ENCODE measurements around the gene MDFIC2. TPM values are rescaled to one million over a fixed set of nuclear protein-coding genes. Genes with fewer than 3 reads are reported as not detected.
"Not testable (repeated sequence)": the region's sequence is repeated elsewhere in the genome, so short reads cannot be mapped to it uniquely, and the experiment has no call there.

MDFIC2 gene
- not detected in 2 replicates for total RNA-seq (2014; rRNA removed; shearing (Covaris generic))
- not detected in 2 replicates for polyA plus RNA-seq (2015; cell fraction: cytosol; rRNA removed)
- not detected in 2 replicates for polyA plus RNA-seq (2015; cell fraction: nucleus; rRNA removed)

- DNase-seq (ENCODE audit: low read depth), result no peak
Measured at GRCh38 chr3:70312336-70312735, at the start of gene MDFIC2. TSS of gene MDFIC2 (minus strand) at chr3:70312638. CDS start at chr3:70311973, 665 bp downstream.

GRCh38 chr3:70360979-70361760 is 48.7 kb upstream of the MDFIC2 start:
- peak; percentile 48 for DNase-seq (ENCODE audit: low read depth)

- no peak for DNase-seq (ENCODE audit: low read depth)
Measured at GRCh38 chr3:70359711-70360110, 47.3 kb upstream of the MDFIC2 start.

GRCh38 chr3:70358978-70359580 is 46.6 kb upstream of the MDFIC2 start:
- DNase-seq (ENCODE audit: low read depth), result peak; percentile 23

- no peak for DNase-seq (ENCODE audit: low read depth)
Measured at GRCh38 chr3:70352215-70352614, 39.8 kb upstream of the MDFIC2 start.

GRCh38 chr3:70342149-70342548 is 29.7 kb upstream of the MDFIC2 start:
- DNase-seq (ENCODE audit: low read depth), result no peak

GRCh38 chr3:70336885-70337284 is 24.4 kb upstream of the MDFIC2 start:
- DNase-seq (ENCODE audit: low read depth), result not testable (repeated sequence)

- no peak for DNase-seq (ENCODE audit: low read depth)
Measured at GRCh38 chr3:70333080-70333479, 20.6 kb upstream of the MDFIC2 start.

GRCh38 chr3:70315021-70315420 is 2.6 kb upstream of the MDFIC2 start:
- no peak for DNase-seq (ENCODE audit: low read depth)

GRCh38 chr3:70310809-70311208 is 1.6 kb downstream of the MDFIC2 start:
- DNase-seq (ENCODE audit: low read depth), result no peak

- DNase-seq (ENCODE audit: low read depth), result no peak
Measured at GRCh38 chr3:70309591-70309990, 2.8 kb downstream of the MDFIC2 start.

GRCh38 chr3:70308760-70309159 is 3.7 kb downstream of the MDFIC2 start:
- DNase-seq (ENCODE audit: low read depth), result no peak

GRCh38 chr3:70306736-70307135 is 5.7 kb downstream of the MDFIC2 start:
- DNase-seq (ENCODE audit: low read depth), result no peak

GRCh38 chr3:70298385-70298784 is 14.1 kb downstream of the MDFIC2 start:
- DNase-seq (ENCODE audit: low read depth), result peak; percentile 13

GRCh38 chr3:70291097-70291482 is 21.3 kb downstream of the MDFIC2 start:
- DNase-seq (ENCODE audit: low read depth), result no peak

GRCh38 chr3:70290431-70291096 is 21.9 kb downstream of the MDFIC2 start:
- DNase-seq (ENCODE audit: low read depth), result not testable (repeated sequence)

- DNase-seq (ENCODE audit: low read depth), result peak; percentile 81
Measured at GRCh38 chr3:70281663-70282062, 30.8 kb downstream of the MDFIC2 start.

GRCh38 chr3:70277304-70277703 is 35.1 kb downstream of the MDFIC2 start:
- DNase-seq (ENCODE audit: low read depth), result no peak

GRCh38 chr3:70276901-70277300 is 35.5 kb downstream of the MDFIC2 start:
- no peak for DNase-seq (ENCODE audit: low read depth)

- DNase-seq (ENCODE audit: low read depth), result no peak
Measured at GRCh38 chr3:70273492-70273891, 38.9 kb downstream of the MDFIC2 start.

- DNase-seq (ENCODE audit: low read depth), result no peak
Measured at GRCh38 chr3:70272798-70273197, 39.6 kb downstream of the MDFIC2 start.

GRCh38 chr3:70264122-70264780 is 48.2 kb downstream of the MDFIC2 start:
- peak; percentile 42 for DNase-seq (ENCODE audit: low read depth)

Data from HT1080 (cell line).